Iris pigment epithelial cell (primary cell): ENCODE measurements around the gene HSPA1A.
A peak's percentile ranks its signal among the peaks of the same experiment; 100 is the strongest.
"Not testable (repeated sequence)": the region's sequence is repeated elsewhere in the genome, so short reads cannot be mapped to it uniquely, and the experiment has no call there.

Experiments used
- DNase-seq: peaks from one replicate; pipeline ENCODE4 v3.0.0-alpha.2; 2011; ENCODE audit warnings: low read depth

The HSPA1A gene

GRCh38 chr6:31836474-31837368 is 21.4 kb downstream of the HSPA1A start:
- peak; percentile 61 for DNase-seq

DNA sequence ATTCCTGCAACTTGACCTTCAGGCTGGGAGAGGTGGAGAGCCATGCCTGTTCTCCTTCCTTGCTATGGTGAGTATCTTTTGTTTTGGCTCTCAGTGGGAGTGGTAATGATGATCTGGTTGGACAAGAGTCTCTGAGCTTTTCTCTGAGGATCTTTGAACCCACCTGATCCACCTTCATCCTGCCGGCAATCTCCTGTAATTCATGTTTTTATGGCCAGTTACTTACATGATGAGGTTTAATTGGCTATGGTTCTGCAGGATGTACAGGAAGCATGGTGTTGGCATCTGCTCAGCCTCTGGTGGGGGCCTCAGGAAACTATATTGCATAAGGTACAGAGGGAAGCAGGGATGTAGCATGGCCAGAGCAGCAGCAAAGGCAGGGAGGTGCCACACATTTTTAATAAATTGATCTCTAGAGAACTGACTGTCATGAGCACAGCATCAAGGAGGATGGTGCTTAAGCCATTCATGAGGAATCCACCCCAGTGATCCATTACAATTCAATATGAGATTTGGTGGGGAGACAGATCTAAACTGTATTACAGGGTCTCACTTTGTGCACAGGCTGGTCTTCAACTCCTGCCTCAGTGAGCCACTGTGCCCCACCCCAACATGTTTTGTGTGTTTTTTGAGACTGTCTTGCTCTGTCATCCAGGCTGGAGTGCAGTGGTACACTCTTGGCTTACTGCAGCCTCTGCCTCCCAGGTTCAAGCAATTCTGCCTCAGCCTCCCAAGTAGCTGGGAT is 22.2 kb downstream of the HSPA1A start:
- DNase-seq = no peak

- not testable (repeated sequence) for DNase-seq
Measured at GRCh38 chr6:31838114-31838553, 22.8 kb downstream of the HSPA1A start.

- DNase-seq = no peak
Measured at GRCh38 chr6:31838968-31839367, 23.6 kb downstream of the HSPA1A start.

DNA sequence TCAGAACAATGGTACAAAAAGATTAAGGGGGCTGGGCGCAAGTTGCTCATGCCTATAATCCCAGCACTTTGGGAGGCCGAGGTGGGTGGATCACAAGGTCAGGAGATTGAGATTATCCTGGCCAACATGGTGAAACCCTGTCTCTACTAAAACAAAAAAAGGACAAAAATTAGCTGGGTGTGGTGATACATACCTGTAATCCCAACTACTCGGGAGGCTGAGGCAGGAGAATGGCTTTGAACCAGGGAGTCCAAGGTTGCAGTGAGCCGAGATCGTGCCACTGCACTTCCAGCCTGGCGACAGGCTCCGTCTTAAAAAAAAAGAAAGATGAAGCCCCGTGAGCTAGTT is 24.4 kb downstream of the HSPA1A start:
- DNase-seq = not testable (repeated sequence)

- no peak for DNase-seq
Measured at GRCh38 chr6:31842053-31842452, 26.7 kb downstream of the HSPA1A start.

GRCh38 chr6:31844507-31844906 is 29.2 kb downstream of the HSPA1A start:
- no peak for DNase-seq

GRCh38 chr6:31847276-31847978 is 32.1 kb downstream of the HSPA1A start:
- no peak for DNase-seq

DNA sequence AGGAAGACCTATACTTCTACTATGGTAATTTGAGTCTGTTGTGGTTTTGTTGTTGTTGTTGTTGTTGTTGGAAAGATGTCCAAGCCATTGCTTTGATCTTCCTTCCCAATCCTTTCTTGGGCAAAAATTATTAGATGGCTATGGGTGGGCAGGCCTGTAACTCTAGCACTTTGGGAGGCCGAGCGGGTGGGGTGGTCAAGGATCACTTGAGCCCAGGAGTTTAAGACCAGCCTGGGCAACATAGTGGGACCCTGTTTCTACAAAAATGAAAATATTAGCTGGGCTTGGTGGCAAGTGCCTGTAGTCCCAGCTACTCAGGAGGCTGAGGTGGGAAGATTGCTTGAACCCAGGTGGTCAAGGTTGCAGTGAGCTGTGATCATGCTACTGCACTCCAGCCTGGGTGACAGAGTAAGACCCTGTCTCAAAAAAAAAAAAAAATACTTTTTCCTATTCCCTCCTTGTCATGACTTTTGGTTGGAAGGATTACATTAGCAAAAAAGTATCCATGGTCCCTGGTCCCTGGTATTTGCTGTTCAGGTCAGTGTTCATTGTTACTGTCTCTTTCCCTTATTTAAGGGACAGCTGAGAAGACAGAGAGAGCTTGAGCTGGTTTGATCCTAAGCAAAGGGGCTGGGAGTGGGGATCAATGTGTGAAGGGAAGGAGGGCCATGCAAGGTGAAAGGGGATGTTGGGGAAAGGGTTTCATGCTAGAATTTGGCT is 35.6 kb downstream of the HSPA1A start:
- DNase-seq = no peak

DNA sequence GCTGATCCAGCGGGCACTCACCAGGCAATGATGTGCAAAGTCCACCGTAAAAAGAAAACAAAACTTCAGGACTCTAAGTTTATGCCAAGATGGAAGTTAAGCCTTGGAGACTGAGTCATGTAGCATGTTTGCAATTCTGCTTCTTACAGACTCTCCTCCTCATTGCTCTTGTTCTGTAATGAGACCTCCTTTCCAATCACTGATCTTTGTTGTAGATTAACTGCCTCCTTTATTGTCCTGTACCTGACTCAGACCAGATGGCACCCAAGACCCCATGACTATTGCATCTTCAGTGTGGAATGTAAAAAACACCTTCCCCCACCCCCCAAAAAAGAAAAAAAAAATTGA is 36.1 kb downstream of the HSPA1A start:
- DNase-seq = peak; percentile 62

- DNase-seq = not testable (repeated sequence)
Measured at GRCh38 chr6:31851980-31852718, 36.8 kb downstream of the HSPA1A start.

- not testable (repeated sequence) for DNase-seq
Measured at GRCh38 chr6:31857774-31858173, 42.4 kb downstream of the HSPA1A start.

GRCh38 chr6:31858707-31859106 is 43.4 kb downstream of the HSPA1A start:
- DNase-seq = no peak

DNA sequence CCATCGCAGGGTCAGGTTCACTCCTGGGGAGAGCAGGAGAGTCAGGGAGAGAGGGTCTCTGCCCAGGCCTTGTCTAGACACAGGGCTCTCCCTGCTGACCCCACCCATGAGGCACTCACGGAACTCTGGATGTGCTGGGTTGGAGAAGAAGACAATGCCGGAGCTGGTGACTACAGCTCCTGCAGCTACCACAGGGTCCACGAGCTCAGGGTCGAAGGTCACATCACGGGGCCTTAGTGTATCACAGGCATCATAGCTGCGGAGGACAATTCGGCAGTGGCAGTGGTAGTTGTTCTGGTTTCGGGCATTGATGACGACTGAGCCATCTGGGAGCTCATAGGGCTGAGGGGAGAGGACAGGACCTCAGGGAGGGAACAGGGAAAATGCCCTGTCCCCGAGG is 44.6 kb downstream of the HSPA1A start:
- no peak for DNase-seq

DNA sequence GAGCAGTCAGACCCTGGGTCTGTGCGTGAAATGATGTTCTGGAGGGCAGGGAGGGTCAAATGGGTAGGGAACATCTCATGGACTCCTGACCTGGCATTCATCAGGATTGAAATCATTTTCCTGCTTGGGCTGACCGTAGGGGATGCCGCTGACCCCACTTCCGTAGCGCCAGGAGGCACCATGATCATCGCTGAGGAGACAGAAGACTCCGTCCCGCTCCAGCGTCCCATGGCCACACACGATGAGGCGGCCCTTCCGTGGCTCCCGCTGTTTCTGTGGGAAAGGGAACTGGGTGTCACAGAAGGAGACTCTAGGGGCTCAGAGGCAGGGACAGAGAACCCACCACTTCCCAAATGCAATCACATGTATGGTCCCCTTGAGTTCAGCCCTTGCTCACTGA is 45.0 kb downstream of the HSPA1A start:
- no peak for DNase-seq

- no peak for DNase-seq
Measured at GRCh38 chr6:31861150-31861549, 45.8 kb downstream of the HSPA1A start.

GRCh38 chr6:31861919-31862343 is 46.6 kb downstream of the HSPA1A start:
- DNase-seq = no peak

GRCh38 chr6:31862344-31863235 is 47.2 kb downstream of the HSPA1A start, which contains the start of gene NEU1:
Gene NEU1 (minus strand): TSS chr6:31862821. CDS start chr6:31862776, 45 bp downstream.
- peak; percentile 100 for DNase-seq

DNA sequence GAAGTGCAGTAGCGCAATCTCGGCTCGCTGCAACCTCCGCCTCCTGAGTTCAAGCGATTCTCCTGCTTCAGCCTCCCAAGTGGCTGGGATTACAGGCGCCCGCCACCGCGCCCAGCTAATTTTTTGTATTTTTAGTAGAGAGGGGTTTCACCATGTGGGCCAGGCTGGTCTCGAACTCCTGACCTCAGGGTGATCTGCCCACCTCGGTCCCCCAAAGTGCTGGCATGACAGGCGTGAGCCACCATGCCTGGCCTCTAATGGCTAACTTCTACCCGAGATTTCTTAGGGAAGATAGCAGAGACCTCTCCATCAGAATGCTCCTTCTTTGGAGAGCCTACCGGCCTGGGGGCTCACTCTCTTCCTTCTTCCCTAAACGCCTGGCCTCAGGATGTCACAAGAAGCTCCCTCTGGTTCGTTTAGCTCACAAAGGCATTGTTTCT is 48.8 kb downstream of the HSPA1A start:
- DNase-seq = not testable (repeated sequence)

- no peak for DNase-seq
Measured at GRCh38 chr6:31864818-31865204, 49.5 kb downstream of the HSPA1A start.
